ENCODE measurements around the gene SPATA31D3. TPM values are rescaled to one million over a fixed set of nuclear protein-coding genes. Genes with fewer than 3 reads are reported as not detected.
"Not testable (repeated sequence)": the region's sequence is repeated elsewhere in the genome, so short reads cannot be mapped to it uniquely, and the experiment has no call there.

The SPATA31D3 gene
- not detected in 2 replicates for total RNA-seq (2014; rRNA removed; shearing (Covaris generic))

DNA sequence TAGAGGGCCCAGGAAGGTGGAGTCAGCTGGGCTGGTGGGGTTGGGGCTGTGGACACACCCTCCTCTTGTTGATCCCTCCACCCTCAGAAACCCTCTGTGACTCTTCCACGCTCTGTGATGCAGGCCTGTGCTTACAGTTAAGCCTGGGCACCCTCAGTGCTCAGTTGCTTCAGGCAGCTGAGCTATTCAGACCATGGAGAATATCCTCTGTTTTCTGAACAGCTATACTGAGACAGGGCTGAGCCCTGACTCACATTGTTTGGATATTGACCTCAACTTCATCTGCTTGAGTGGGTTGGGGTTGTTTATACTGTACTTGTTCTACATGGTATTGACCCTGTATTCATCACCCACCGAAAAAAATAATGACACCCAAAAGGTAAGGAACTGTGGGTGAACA, at the start of gene SPATA31D3:
Gene SPATA31D3 (plus strand): TSS at position 108 of the 400 bp plus-strand sequence. CDS start 86 bp downstream, at position 194.
- not testable (repeated sequence) for DNase-seq (ENCODE audit: low spot score)

- no peak for DNase-seq (ENCODE audit: low spot score)
Measured at GRCh38 chr9:81893929-81894328, 49.4 kb upstream of the SPATA31D3 start.

DNA sequence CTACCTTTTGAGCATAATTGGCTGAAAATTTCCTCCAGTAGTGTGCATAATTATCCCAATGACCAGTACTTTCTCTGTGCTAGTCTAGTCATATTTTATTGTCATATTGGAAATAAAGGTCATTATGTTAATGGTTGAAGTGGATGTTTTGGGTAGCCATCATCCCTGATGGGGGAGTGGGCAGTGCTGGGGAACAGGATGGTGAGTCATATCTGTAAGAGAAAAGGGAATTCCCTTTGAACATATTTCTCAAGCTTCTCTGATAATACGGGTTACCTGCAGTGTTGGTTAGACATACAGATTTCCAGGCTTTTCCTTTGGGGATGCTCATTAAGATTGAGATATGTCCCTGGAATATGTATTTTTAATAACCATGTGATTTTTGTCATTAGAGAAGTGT, 48.4 kb upstream of the SPATA31D3 start:
- no peak for DNase-seq (ENCODE audit: low spot score)

GRCh38 chr9:81896070-81896469, 47.2 kb upstream of the SPATA31D3 start:
- no peak for DNase-seq (ENCODE audit: low spot score)

DNA sequence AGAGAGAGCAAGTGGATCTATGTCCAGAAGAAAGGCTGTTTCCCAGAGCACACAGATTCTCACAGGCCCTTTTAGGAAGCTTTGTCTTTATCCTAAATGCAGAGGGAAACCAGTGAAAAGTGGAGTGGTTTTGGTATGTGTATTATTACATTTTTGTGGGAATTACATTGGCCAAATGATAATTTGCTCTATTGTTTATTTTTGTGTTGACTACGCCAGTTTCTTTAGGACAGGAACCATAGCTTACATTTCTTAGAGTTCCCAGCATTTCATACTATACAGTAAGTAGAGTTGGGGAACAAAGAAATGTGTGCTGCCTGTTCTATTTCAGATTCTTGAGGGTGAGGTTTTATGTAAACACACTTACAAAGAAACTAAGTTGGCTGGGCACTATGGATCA, 44.4 kb upstream of the SPATA31D3 start:
- no peak for DNase-seq (ENCODE audit: low spot score)

DNA sequence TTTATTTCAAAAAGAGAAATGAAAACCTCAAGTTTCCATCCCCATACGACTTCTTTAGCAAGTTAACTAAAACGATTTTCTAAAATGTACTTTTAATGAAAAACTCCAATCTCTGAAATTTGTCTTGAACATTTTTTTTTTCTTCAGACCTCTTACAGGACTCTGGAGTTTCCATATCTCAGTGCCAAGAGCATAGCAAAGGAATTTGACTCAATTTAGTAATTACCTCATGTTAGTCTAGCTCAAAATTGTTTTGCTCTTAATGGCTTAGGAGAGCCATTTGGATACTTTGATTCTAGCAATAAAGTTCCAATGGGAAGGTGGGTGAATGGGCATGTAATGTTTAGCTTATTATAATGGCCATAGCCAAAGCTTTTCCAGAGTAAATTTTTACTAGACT, 41.1 kb upstream of the SPATA31D3 start:
- DNase-seq (ENCODE audit: low spot score) = no peak

- no peak for DNase-seq (ENCODE audit: low spot score)
Measured at GRCh38 chr9:81902626-81903025, 40.7 kb upstream of the SPATA31D3 start.

GRCh38 chr9:81906671-81907070, 36.6 kb upstream of the SPATA31D3 start:
- no peak for DNase-seq (ENCODE audit: low spot score)

DNA sequence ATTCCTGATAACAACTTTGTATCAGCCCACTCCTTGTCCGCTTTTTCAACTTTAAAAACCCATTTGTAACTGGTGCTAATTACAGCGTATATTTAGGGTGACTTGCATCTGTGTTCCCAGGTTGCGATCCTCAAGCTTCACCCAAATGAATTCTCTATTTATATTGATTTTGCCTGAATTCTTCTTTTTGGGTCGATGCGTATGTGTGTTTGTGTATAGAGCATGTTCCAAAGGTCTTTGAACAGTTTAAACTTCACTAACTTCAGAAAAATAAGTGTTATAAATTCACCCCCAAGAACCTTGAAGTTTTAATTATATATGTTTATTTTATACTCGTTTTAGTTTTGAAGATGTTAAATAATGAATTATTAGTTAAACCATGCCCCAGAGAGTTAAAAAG, 31.2 kb upstream of the SPATA31D3 start:
- no peak for DNase-seq (ENCODE audit: low spot score)

DNA sequence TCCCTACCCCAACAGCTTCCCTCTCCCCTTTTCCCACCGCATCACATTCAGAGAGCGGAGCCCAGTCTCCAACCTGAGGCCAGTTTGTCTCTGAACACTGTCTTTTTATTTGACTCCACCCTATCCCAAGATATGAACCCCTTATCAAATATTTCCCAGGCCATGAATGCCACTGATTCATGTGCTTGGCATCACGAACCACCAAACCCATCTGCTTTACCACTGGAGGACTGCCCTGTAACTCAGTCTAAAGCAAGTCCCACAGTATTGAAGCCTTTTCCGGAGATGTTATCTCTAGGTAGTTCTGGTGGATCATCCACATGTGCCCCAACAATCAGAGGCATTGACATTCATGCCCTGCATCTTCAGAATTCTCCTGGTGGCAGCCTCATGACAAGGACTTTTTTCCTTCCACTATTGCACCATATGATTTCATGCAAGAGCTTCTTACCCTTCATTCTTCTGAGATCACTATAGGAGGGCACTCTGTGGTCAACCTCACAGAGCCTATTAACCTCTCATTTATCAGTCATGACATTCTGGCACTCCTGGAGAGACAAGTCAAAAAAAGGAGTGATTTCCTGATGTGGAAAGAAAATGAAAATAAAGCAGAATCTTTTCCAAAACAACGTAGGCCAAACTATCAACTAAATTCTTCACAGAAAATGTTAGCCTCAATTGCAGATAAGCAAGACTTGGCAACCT, 27.3 kb upstream of the SPATA31D3 start:
- no peak for DNase-seq (ENCODE audit: low spot score)

GRCh38 chr9:81918507-81918906, 24.8 kb upstream of the SPATA31D3 start:
- not testable (repeated sequence) for DNase-seq (ENCODE audit: low spot score)

DNA sequence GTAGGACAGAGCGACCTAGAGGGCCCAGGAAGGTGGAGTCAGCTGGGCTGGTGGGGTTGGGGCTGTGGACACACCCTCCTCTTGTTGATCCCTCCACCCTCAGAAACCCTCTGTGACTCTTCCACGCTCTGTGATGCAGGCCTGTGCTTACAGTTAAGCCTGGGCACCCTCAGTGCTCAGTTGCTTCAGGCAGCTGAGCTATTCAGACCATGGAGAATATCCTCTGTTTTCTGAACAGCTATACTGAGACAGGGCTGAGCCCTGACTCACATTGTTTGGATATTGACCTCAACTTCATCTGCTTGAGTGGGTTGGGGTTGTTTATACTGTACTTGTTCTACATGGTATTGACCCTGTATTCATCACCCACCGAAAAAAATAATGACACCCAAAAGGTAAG, 15.0 kb upstream of the SPATA31D3 start, which contains the start of gene SPATA31D4:
Gene SPATA31D4 (plus strand): TSS at position 124 of the 400 bp plus-strand sequence. CDS start 86 bp downstream, at position 210.
- DNase-seq (ENCODE audit: low spot score) = not testable (repeated sequence)

- DNase-seq (ENCODE audit: low spot score) = not testable (repeated sequence)
Measured at GRCh38 chr9:81930147-81930546, 13.2 kb upstream of the SPATA31D3 start.

DNA sequence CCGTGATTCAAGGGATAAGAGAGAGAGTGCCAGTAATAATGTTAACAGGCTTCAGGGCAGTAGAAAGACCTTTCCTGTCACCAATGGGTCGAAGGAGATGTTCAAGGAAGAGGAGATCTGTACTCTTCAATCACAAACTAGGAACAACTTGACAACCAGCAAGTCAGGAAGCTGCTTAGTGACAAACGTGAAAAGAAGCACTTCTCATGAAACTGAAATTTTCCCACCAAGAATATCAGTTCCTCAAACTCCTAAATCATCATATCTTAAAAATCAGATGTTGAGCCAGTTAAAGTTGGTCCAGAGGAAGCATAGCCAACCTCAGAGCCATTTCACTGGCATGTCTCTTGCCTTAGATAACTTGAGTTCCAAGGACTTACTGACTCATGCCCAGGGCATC, 9.8 kb upstream of the SPATA31D3 start:
- DNase-seq (ENCODE audit: low spot score) = not testable (repeated sequence)

DNA sequence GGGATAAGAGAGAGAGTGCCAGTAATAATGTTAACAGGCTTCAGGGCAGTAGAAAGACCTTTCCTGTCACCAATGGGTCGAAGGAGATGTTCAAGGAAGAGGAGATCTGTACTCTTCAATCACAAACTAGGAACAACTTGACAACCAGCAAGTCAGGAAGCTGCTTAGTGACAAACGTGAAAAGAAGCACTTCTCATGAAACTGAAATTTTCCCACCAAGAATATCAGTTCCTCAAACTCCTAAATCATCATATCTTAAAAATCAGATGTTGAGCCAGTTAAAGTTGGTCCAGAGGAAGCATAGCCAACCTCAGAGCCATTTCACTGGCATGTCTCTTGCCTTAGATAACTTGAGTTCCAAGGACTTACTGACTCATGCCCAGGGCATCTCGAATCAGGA, 5.3 kb downstream of the SPATA31D3 start:
- DNase-seq (ENCODE audit: low spot score) = not testable (repeated sequence)

GRCh38 chr9:81953096-81953495, 9.8 kb downstream of the SPATA31D3 start:
- DNase-seq (ENCODE audit: low spot score) = no peak

DNA sequence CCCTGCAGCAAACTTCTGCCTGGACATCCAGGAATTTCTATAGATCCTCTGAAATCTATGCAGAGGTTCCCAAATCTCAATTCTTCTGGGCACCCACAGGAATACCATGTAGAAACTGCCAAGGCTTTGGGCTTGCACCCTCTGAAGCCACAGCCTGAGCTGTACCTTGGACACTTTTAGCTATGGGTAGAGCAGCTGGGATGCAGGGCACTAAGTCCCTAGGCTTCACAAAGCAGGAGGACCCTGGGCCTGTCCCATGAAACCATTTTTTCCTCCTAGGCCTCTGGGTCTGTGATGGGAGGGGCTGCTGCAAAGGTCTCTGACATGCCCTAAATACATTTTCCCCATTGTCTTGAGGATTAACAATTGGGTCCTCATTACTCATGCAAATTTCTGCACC, 12.3 kb downstream of the SPATA31D3 start:
- no peak for DNase-seq (ENCODE audit: low spot score)

- no peak for DNase-seq (ENCODE audit: low spot score)
Measured at GRCh38 chr9:81964218-81965171, 21.2 kb downstream of the SPATA31D3 start.

GRCh38 chr9:81968026-81968425, 24.7 kb downstream of the SPATA31D3 start:
- DNase-seq (ENCODE audit: low spot score) = no peak

DNA sequence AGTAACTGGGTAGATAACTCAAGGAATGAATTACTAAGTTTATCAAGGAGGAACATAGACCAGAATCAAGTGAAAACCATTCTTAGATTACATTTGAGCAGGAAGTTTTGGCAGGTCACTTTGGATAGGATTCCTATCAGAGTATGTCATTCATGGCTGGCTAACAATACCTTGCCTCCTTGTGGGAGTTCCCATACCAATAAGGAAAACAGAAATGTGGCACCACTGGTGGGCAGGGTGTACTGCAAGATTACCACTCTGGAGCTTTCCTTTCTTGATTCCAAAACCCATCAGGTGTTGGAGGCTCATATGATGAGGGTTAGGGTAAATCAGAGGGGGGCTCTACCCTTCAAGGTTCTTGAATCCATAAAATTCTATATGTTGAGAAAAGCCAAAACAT, 26.7 kb downstream of the SPATA31D3 start:
- no peak for DNase-seq (ENCODE audit: low spot score)

- DNase-seq (ENCODE audit: low spot score) = no peak
Measured at GRCh38 chr9:81971727-81972126, 28.4 kb downstream of the SPATA31D3 start.

GRCh38 chr9:81974764-81975163, 31.5 kb downstream of the SPATA31D3 start:
- no peak for DNase-seq (ENCODE audit: low spot score)
